ENCODE measurements around the gene B4GALT4.
"Not testable (repeated sequence)": the region's sequence is repeated elsewhere in the genome, so short reads cannot be mapped to it uniquely, and the experiment has no call there.

The B4GALT4 gene

DNA sequence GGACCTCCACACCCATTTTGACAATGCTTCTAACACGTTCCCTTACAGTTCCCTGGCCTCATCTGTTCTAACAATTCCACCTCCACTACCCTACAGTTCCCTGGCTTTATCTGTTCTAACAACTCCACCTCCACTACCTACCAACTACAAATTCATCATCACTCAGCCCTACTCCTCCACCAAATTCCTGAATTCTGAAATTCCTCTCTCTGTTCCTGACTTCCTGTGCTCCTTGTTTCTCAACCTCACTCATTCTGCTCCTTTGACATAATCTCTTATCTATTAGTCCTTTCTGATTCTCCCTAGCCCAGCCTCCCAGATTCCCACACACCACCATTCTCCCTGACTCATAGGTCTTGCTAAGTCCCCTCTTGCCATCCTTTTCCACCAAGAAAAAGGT lies 44.8 kb downstream of the B4GALT4 start:
- DNase-seq (ENCODE audit: low read depth), result no peak

DNA sequence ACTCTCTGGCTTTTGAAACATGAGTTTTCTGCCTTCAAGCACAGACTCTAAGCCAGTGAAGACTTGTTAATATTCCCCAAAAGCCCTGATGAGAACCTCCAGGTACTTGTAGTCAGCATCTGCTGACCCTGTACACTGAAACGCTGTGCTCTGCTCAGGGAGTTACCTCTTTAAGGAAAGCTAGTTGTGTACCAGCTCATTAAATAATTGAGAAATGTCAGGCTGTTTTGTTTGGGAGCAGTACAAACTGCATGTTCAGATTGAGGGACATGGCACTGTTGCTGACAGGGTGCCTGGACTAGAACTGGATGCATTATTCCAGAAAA lies 45.6 kb downstream of the B4GALT4 start:
- DNase-seq (ENCODE audit: low read depth), result no peak

DNA sequence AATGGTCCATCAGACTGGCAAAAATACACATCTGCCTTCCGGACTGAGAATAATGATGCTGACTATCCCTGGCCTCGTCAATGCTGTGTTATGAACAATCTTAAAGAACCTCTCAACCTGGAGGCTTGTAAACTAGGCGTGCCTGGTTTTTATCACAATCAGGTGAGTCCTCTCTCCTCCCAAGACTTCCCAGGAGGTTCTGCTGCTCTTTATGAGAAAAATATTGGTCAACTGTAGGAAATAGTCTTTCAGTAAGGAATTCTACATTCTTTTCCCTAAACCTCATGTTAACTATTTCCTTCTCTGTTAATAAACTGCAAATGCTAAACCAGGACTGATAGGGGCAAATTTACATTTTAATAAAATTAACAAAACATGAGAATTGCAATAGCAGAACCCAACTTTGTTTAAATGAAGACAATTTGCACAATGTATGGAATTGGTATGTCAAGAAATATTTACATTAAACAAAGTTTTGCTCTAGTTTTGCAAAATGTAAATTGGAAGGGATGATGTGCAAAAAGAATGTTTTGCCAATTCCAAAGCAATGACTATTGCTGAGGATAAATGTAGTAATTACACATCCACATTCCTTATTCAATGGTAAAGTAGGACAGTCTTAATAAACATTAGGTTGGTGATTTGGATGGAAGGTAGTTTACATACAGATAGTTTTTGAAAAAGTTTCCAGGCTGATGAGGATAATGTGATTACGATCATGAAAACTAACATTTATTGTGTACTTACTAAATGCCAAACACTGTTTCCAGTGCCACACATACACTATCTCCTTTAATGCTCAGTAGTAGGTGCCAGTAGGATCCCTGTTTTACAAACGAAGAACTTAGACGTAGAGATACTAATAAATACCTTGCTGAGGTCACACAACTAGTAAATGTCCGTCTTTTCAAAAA lies 46.2 kb downstream of the B4GALT4 start:
- no peak for DNase-seq (ENCODE audit: low read depth)

DNA sequence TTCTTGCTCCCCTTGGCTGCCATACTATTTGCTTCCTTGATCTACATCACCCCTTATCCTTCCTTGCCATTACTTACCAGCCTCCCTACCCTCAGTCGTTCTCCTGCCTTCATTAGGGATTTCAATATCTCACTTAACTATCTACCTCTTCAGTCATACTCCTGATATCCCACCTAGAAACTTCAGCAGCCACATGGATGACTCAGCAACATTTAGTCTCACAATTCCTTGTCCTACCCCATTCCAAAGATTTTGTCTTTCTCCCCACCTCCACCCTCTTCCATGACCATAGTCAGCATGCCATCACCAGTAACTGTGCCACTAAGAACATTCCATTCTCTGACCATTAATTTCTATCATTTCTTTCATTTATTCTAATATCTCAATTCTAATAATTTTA lies 48.9 kb downstream of the B4GALT4 start:
- DNase-seq (ENCODE audit: low read depth), result no peak

DNA sequence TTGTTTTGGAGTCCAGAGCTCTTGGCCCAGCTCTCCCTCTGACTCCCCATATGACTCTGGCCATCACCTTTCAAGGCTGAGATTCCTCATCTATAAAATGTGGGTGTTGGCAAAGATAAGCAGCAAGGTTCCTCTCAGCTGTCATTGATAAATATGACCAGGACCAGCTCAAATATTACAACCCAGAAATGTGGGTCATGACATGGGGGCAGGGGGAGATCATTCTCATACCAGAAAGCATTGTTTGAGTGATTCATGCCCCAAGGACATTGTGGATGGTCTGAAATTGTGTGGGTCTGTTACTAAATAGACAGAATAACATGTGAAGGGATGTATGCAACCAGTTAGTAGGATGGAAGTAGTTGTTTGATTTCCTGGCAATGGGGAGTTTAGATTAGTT lies 53.4 kb downstream of the B4GALT4 start:
- DNase-seq (ENCODE audit: low read depth), result no peak

DNA sequence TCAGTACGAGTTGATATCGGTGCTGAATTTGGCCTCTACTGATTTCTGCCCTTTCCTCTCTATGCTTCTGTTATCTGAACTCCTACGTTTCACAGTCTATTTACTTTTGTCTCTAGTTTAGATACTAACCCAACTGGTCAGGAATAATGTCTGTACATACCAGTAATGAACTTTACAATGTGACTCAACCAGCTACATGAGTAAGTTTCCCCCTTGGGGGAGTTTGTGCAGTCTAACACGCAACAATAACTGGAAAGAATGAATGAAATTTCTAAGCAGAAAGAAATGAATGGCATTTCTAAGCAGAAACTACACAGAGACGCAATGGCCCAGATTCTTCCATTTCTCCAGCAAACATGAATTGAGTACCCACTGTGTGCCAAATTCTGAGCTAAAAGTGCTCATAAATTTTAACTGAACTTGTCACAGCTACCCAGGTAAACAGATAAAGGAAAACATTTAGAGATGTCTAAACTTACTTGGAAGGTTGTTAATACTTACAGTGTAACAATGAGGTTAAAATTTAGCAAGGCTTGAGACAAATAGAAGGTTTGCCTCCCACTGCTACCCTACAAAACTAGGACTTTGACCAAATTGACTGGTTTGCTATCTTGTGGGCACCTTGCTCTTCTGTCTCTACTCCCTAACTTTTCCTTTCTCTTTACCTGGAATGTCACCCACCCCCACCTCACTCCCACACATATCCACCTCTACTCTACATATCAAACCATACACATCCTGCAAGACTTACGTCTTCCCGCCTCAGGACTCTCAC lies 55.7 kb downstream of the B4GALT4 start:
- DNase-seq (ENCODE audit: low read depth), result no peak

GRCh38 chr3:119184111-119184510 lies 56.6 kb downstream of the B4GALT4 start:
- DNase-seq (ENCODE audit: low read depth), result no peak

DNA sequence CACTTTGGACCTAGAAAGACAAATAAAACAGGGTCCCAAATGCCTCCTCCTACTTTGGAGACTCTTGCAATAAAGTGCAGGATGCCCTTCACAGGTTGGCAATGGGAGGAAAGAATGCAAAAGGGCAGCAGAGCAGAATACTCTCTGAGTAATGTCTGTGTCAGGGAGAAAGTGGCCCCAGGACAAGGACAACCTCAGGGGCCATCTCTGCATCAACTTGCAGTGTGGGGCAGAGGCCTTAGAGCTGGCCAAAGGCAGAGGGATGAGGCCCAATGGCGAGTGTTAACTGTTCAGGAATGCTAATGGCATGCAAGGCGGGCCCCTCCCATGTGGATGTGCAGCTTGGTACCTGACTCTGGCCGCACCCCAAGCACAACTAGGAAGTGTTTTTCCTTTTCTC lies 58.9 kb downstream of the B4GALT4 start:
- DNase-seq (ENCODE audit: low read depth), result no peak

GRCh38 chr3:119177321-119177720 lies 63.4 kb downstream of the B4GALT4 start:
- DNase-seq (ENCODE audit: low read depth), result no peak

DNA sequence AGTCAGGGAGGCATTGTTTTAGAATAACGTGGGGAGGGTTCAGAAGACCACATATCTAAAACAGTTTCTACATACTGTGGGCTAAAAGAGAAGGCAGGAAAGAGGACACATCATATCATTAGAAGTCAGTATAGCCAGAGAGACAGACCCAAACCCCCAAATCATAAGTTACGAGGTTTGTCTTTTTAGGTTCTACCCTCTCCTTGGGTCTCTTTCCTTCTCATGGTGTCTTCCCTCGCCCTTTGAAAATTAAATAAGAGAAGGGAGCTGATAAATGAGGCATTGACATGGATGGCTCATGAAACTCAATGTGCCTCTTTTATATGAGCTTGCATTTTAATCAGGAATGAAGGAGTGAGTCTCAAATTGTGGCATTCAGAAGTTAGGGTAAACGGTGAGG lies 63.9 kb downstream of the B4GALT4 start:
- DNase-seq (ENCODE audit: low read depth), result no peak

DNA sequence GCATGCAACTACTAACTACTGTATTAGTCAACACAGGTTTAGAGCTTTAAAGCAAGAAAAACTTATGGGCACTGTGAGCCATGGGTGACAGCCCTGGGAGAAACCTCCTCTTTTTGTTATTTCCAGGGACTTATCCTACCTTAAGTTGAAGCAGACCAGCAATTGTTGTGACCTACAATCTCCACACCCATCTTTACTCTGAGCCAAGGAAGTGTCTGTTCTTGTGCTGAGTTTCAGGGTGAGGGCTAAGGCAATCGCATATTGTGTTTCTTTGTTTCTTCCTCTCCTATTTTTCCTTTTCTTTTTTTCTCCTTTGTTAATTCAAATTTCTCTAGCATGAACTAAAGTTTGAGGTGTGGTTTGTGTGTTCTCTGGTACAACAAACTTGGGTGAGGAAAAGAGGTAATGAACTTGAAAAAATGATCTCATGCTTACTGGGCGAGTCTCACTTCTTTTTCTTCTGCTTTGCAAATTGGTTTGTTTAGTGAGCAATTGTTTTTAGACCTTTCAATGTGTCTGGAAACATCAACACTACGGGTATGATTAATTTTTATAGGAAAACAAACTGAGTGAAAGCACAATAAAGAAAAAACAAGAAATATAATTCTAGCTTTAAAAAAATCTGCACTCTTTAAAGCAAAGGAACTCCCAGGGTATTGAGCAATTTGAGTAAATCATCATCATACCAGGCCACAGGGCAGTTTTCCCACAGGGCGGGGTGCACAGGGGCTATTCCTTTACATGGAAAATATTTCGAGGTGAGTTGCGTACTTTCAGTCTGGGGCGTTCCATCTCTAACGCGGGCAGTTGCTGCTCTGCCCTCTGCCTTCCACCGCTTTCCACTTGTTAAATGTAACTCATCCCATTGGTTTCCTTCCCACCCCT lies 64.6 kb downstream of the B4GALT4 start:
- DNase-seq (ENCODE audit: low read depth), result no peak

- no peak for DNase-seq (ENCODE audit: low read depth)
These were observed 67.4 kb downstream of the B4GALT4 start, which contains the start of gene UPK1B for GRCh38 chr3:119173325-119173724. TSS of gene UPK1B (plus strand) at chr3:119173598. CDS start at chr3:119186742, 13,144 bp downstream.

DNA sequence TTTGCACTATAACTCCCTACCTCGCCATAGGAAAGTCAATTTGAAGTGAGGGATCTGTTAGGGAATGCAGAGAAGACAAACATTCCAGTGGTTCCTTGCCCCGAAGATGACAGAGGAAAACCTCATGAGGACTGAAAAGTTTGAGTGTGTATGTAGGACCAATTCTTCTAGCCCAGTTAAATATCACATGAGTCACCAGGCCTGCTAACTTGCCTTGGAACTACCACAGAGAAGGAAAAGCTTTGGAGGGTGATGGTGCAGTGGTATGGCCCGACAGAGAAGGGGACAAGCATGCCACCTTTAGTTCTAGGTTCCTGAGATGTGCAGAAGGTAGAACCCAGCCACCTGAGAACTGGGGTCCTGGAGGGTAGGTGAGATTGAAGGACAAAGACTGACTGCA lies 69.9 kb downstream of the B4GALT4 start:
- no peak for DNase-seq (ENCODE audit: low read depth)

GRCh38 chr3:119164745-119165144 lies 75.9 kb downstream of the B4GALT4 start:
- not testable (repeated sequence) for DNase-seq (ENCODE audit: low read depth)

All from activated T-helper 9 cell treated with anti-CD3 and anti-CD28 coated beads, Interleukin-2, amount 50 U/mL, for 16 hours (primary cell).